ENCODE measurements around the gene LIPH.

GRCh38 chr3:185595526-185595925, 43.1 kb upstream of the LIPH start:
- TF ChIP-seq SIN3A (IDR thresholded peaks at IDR 0.05; ENCODE audit: borderline replicate concordance, insufficient read depth, low read length) (no peak), POLR2AphosphoS5 (IDR thresholded peaks at IDR 0.05; ENCODE audit: low read depth, low read length) (no peak), REST (IDR thresholded peaks at IDR 0.05; ENCODE audit: insufficient read depth in 1 of 2, low read depth in 2 of 2, low read length in 2 of 2) (no peak), TAF1 (IDR thresholded peaks at IDR 0.05; ENCODE audit: borderline replicate concordance, insufficient read depth, low read length) (no peak), FOXP2 (optimal IDR thresholded peaks at IDR 0.05; ENCODE audit: borderline replicate concordance, extremely low read depth, extremely low read length, insufficient read depth) (no peak)
